GM18909 (cell line): Measurements from ENCODE around the gene FOXD4L4.
"Not testable (repeated sequence)": the region's sequence is repeated elsewhere in the genome, so short reads cannot be mapped to it uniquely, and the experiment has no call there.

Experiments used
- ATAC-seq: cut with Tn5 transposase; IDR thresholded peaks from one replicate; pipeline ENCODE4 v1.9.1; 2021; ENCODE audit warnings: mild to moderate bottlenecking; ENCODE audit not compliant: unreplicated experiment, poor library complexity

Gene FOXD4L4

GRCh38 chr9:65737096-65737564 lies at the start of gene FOXD4L4:
Gene FOXD4L4 (plus strand): TSS chr9:65737146. CDS start chr9:65737146, 0 bp downstream.
- not testable (repeated sequence) for ATAC-seq

GRCh38 chr9:65703550-65703949 lies 33.4 kb upstream of the FOXD4L4 start:
- ATAC-seq, result not testable (repeated sequence)

- not testable (repeated sequence) for ATAC-seq
These were observed 22.5 kb upstream of the FOXD4L4 start for GRCh38 chr9:65714445-65714844.

- not testable (repeated sequence) for ATAC-seq
These were observed 1.2 kb downstream of the FOXD4L4 start for GRCh38 chr9:65738133-65738532.
